Measurements from ENCODE around the gene IRF7. TPM values are rescaled to one million over a fixed set of nuclear protein-coding genes. Genes with fewer than 3 reads are reported as not detected.

IRF7 gene
- total and polyA plus RNA-seq, 2 of the 4 experiments (the other 2 are of a cell fraction), result 1.6 to 4.5 TPM

GRCh38 chr11:593347-593746, 22.4 kb downstream of the IRF7 start:
- TF ChIP-seq, protein P1, sequence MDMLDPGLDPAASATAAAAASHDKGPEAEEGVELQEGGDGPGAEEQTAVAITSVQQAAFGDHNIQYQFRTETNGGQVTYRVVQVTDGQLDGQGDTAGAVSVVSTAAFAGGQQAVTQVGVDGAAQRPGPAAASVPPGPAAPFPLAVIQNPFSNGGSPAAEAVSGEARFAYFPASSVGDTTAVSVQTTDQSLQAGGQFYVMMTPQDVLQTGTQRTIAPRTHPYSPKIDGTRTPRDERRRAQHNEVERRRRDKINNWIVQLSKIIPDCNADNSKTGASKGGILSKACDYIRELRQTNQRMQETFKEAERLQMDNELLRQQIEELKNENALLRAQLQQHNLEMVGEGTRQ (IDR thresholded peaks at IDR 0.05; ENCODE audit: low read depth, low read length), result no peak
- TF ChIP-seq BHLHE40 (IDR thresholded peaks at IDR 0.05; ENCODE audit: low read depth, low read length), result no peak
- no peak for TF ChIP-seq POLR2A (IDR thresholded peaks at IDR 0.05; ENCODE audit: low read depth, low read length)
- TF ChIP-seq NFE2L2 (IDR thresholded peaks at IDR 0.05; ENCODE audit: low read depth, low read length), result no peak
- no peak for TF ChIP-seq MAFK (IDR thresholded peaks at IDR 0.05; ENCODE audit: low read depth, low read length)
- no peak for TF ChIP-seq CHD1 (IDR thresholded peaks at IDR 0.05; ENCODE audit: low read depth, low read length)
- TF ChIP-seq FOS (IDR thresholded peaks at IDR 0.05; ENCODE audit: low read depth, low read length), result no peak
- TF ChIP-seq ELK1 (IDR thresholded peaks at IDR 0.05; ENCODE audit: borderline replicate concordance, low read depth, low read length), result no peak
- TF ChIP-seq CEBPB (IDR thresholded peaks at IDR 0.05; ENCODE audit: low read depth, low read length), result no peak
- TF ChIP-seq MAZ (IDR thresholded peaks at IDR 0.05; ENCODE audit: borderline replicate concordance, low read depth, low read length), result no peak
- TF ChIP-seq RAD21 (IDR thresholded peaks at IDR 0.05; ENCODE audit: low read length), result no peak
- TF ChIP-seq SMC3 (IDR thresholded peaks at IDR 0.05; ENCODE audit: low read depth, low read length), result no peak
- no peak for TF ChIP-seq CTCF (conservative IDR thresholded peaks at IDR 0.05; ENCODE audit: low read depth, low read length)
- TF ChIP-seq MXI1 (IDR thresholded peaks at IDR 0.05; ENCODE audit: borderline replicate concordance, low read depth, low read length), result no peak
- TF ChIP-seq RFX5 (IDR thresholded peaks at IDR 0.05; ENCODE audit: low read depth, low read length), result no peak
- TF ChIP-seq RCOR1 (IDR thresholded peaks at IDR 0.05; ENCODE audit: insufficient replicate concordance, low read length), result no peak
- no peak overlapping the region for H3K4me3 ChIP-seq (ENCODE audit: insufficient read depth, low read depth, low read length)
- H3K14ac ChIP-seq (replicated peaks; ENCODE audit: low read depth, low read length), result no peak overlapping the region
- no peak overlapping the region for H3K18ac ChIP-seq (ENCODE audit: low read depth, low read length)
- no peak overlapping the region for H2BK20ac ChIP-seq (ENCODE audit: low read depth, low read length)
- dilution Hi-C loops (cut with HindIII; ENCODE audit: low sequenced_read_pairs, unreplicated experiment), result no loop called here
- in situ Hi-C loops (cut with MboI; ENCODE audit: low sequenced_read_pairs), result no loop called here
- H2BK5ac ChIP-seq (ENCODE audit: low read depth, low read length, poor library complexity, severe bottlenecking), result no peak overlapping the region
- no peak overlapping the region for H3K56ac ChIP-seq (ENCODE audit: extremely low read depth, insufficient read depth, low read length)
- H2BK15ac ChIP-seq (ENCODE audit: low read depth, low read length), result no peak overlapping the region
- peaks cover 54% of the 10 kb centered on the region for H4K20me1 ChIP-seq (ENCODE audit: insufficient read depth, low read length)
- H3K27me3 ChIP-seq (ENCODE audit: control insufficient read depth, insufficient read depth, low read length), result no peaks in the 10 kb centered on the region
- H4K8ac ChIP-seq (ENCODE audit: low read depth in 2 of 2, low read length in 2 of 2), result no peak overlapping the region
- no peak overlapping the region for H3K27ac ChIP-seq (ENCODE audit: insufficient read depth, low read length)
- CTCF ChIA-PET, result no interaction called here
- no peak overlapping the region for H3K4me2 ChIP-seq (ENCODE audit: low read depth, low read length)
- no peak overlapping the region for H4K91ac ChIP-seq (ENCODE audit: insufficient read depth, low read depth, low read length)
- no peak for ATAC-seq (ENCODE audit: low read depth)
- H3K9me1 ChIP-seq (ENCODE audit: insufficient read depth, low read length), result no peaks in the 10 kb centered on the region; the same call in 1 of the 2 replicates
- no peak overlapping the region for H3K9ac ChIP-seq (ENCODE audit: low read depth, low read length)
- peaks cover 30 to 62% of the 10 kb centered on the region in 2 experiments for H3K79me1 ChIP-seq (ENCODE audit: low read depth in 1 of 2, low read length in 2 of 2)
- no peak overlapping the region for H2AFZ ChIP-seq (replicated peaks; ENCODE audit: low read length, poor library complexity)
- H3K23ac ChIP-seq (ENCODE audit: low read depth, low read length), result no peak overlapping the region
- H3K36me3 ChIP-seq (ENCODE audit: control insufficient read depth, insufficient read depth, low read length), result peaks cover 71% of the 10 kb centered on the region
- H3K9me3 ChIP-seq (ENCODE audit: control insufficient read depth, insufficient read depth, low read length), result no peaks in the 10 kb centered on the region
- H2AK5ac ChIP-seq (ENCODE audit: low read depth, low read length), result no peak overlapping the region
- intact Hi-C loops (cut with micrococcal nuclease), result no loop called here
- WGBS, 2 experiments (ENCODE audit: extremely low coverage in 2 of 2, insufficient read length in 1 of 2), result 80% methylated on average over 6 of the region's 21 CpGs; no CpG with 5 or more reads in 1 of the 2 experiments
- no peak for DNase-seq
- POLR2A ChIA-PET (ENCODE audit: unreplicated experiment), result no interaction called here
- no peak overlapping the region for H4K5ac ChIP-seq (ENCODE audit: low read depth, low read length)
- no peak overlapping the region for H2BK120ac ChIP-seq (ENCODE audit: low read depth, low read length)
- no TSS peak for BruUV-seq (replicated peaks)
- H3K4me1 ChIP-seq (ENCODE audit: control insufficient read depth, insufficient read depth, low read length), result no peaks in the 10 kb centered on the region
- H2AK9ac ChIP-seq (replicated peaks; ENCODE audit: low read depth, low read length, poor library complexity), result no peak overlapping the region
- no peak overlapping the region for H3K4ac ChIP-seq (ENCODE audit: low read depth, low read length)
